Gastroesophageal sphincter (tissue), 4 donors: Measurements from ENCODE around the gene PLOD2. TPM values are rescaled to one million over a fixed set of nuclear protein-coding genes. Genes with fewer than 3 reads are reported as not detected.

ENCODE experiments used
- ATAC-seq: fragments of 150-250 bp; one replicate; pipeline ENCODE4 v1.9.1; 2016; ENCODE audit warnings: mild to moderate bottlenecking, moderate library complexity
- H3K27ac ChIP-seq, 4 donors: fragments of 200-600 bp; sonication (generic) in 3 of 4; 1 replicate in 3 of 4; 2 replicates in 1 of 4; pipeline ENCODE4 v1.5.1; 2016 to 2019
- H3K27me3 ChIP-seq: fragments of 200-600 bp; sonication (generic); one replicate; pipeline ENCODE4 v1.5.1; 2019
- H3K36me3 ChIP-seq, 2 donors: fragments of 200-600 bp; sonication (generic); one replicate each; pipeline ENCODE4 v1.5.1; 2019; ENCODE audit warnings: control low read depth in 1 of 2
- H3K4me1 ChIP-seq, 3 donors: fragments of 200-600 bp; sonication (generic); 1 replicate in 2 of 3; 2 replicates in 1 of 3; pipeline ENCODE4 v1.5.1; 2016 to 2019; ENCODE audit warnings: control low read depth in 2 of 3
- H3K4me3 ChIP-seq, 2 donors: fragments of 200-600 bp; sonication (generic); one replicate each; pipeline ENCODE4 v1.5.1; 2019; ENCODE audit warnings: mild to moderate bottlenecking in 1 of 2, moderate library complexity in 1 of 2
- H3K9me3 ChIP-seq, 3 donors: fragments of 200-600 bp; sonication (generic); one replicate each; pipeline ENCODE4 v1.5.1; 2017 to 2019; ENCODE audit warnings: control low read depth in 2 of 3
- EP300 ChIP-seq: sonication (generic); formaldehyde crosslinking; IDR thresholded peaks from one replicate; pipeline ENCODE4 v1.6.1; 2017; ENCODE audit warnings: antibody characterized with exemption, mild to moderate bottlenecking
- POLR2A ChIP-seq, 2 donors: fragments of 450-650 bp; IDR thresholded peaks; one replicate each; pipeline ENCODE4 v1.6.1; 2017; ENCODE audit warnings: antibody characterized with exemption in 2 of 2, mild to moderate bottlenecking in 2 of 2, moderate library complexity in 1 of 2
- POLR2AphosphoS5 ChIP-seq: sonication (generic); formaldehyde crosslinking; IDR thresholded peaks from one replicate; pipeline ENCODE4 v1.6.1; 2017; ENCODE audit warnings: antibody characterized with exemption
- WGBS, 2 donors: methylation state at CpG; one replicate each; pipeline ENCODE4 v1.1.5; 2018; ENCODE audit warnings: low coverage in 1 of 2; 5-methylcytosine and 5-hydroxymethylcytosine counted together
- total RNA-seq, 4 donors: library from RNA; depleted of rRNA; stranded (reverse); fragments of >200 nt; gene quantifications; one replicate each; pipeline ENCODE4 v1.1.0, GENCODE V29; 2016
- TF ChIP-seq, protein P1 (sequence below), 4 experiments: fragments of 200-600 bp in 2 of 4; fragments of 450-650 bp in 2 of 4; sonication (generic) in 1 of 4; IDR thresholded peaks; one replicate each; pipeline ENCODE4 v1.5.1; 2017 to 2019; ENCODE audit warnings: antibody characterized with exemption in 4 of 4, mild to moderate bottlenecking in 2 of 4, moderate library complexity in 2 of 4

PLOD2 gene
- total RNA-seq, 4 donors from 2014 or later, result 55.1 to 100 (median 89.2) TPM

DNA sequence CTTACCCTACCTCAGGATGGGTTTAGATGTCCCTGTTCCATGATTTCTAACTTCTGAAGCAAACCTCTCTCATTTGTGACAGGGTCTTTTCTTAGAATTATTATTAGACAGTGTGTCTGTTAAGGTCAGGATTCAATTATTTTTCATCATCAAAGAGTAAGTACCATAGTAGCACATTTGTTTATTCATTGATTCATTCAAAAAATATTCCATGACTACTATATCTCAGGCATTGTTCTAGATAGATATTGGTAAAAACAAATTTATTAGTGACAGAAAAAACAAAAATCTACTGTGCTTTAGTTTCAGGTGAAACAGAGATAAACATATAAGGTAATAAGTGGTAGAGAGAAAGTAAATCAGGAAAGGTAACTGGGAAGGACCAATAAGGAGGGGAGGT lies 3.5 kb upstream of the PLOD2 start:
- Histone ChIP-seq H3K4me1 (peaks cover 6 to 56% (median 10%) of the 10 kb centered on the region in 3 donors), H3K4me3 (no peak overlapping the region), H3K27me3 (no peaks in the 10 kb centered on the region), H3K9me3 (no peaks in the 10 kb centered on the region), H3K27ac (peak overlapping the region; percentile 72 to 98 (median 86)), H3K36me3 (no peaks in the 10 kb centered on the region)
- TF ChIP-seq POLR2A (IDR thresholded peaks at IDR 0.05) (no peak), EP300 (no peak), POLR2AphosphoS5 (no peak)
- TF ChIP-seq, protein P1, sequence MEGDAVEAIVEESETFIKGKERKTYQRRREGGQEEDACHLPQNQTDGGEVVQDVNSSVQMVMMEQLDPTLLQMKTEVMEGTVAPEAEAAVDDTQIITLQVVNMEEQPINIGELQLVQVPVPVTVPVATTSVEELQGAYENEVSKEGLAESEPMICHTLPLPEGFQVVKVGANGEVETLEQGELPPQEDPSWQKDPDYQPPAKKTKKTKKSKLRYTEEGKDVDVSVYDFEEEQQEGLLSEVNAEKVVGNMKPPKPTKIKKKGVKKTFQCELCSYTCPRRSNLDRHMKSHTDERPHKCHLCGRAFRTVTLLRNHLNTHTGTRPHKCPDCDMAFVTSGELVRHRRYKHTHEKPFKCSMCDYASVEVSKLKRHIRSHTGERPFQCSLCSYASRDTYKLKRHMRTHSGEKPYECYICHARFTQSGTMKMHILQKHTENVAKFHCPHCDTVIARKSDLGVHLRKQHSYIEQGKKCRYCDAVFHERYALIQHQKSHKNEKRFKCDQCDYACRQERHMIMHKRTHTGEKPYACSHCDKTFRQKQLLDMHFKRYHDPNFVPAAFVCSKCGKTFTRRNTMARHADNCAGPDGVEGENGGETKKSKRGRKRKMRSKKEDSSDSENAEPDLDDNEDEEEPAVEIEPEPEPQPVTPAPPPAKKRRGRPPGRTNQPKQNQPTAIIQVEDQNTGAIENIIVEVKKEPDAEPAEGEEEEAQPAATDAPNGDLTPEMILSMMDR (IDR thresholded peaks at IDR 0.05), result no peak
- ATAC-seq, result no peak

DNA sequence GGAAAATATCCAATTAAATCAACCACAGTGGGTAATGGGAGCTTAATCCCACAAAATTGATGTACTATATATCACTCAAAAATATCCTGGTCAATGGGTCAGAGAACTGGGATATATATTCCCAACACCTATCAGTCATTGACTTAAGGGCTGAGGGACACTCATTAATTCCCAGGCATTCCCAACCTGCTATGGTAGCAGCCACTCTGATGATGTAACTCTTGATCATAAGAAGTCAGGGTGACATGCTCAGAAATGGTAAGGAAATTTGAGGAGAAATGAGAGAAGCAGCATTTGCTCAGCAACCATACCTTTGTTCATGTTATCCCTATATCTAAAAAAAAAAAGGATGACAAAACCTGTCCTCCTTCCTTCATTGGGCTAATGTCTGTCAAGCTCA lies 3.1 kb upstream of the PLOD2 start:
- H3K27ac ChIP-seq, result peak overlapping the region; percentile 52 to 98 (median 94)
- H3K4me1 ChIP-seq, result peaks cover 6 to 57% (median 10%) of the 10 kb centered on the region in 3 donors
- TF ChIP-seq POLR2AphosphoS5, result no peak
- TF ChIP-seq, protein P1 (IDR thresholded peaks at IDR 0.05), result no peak
- no peak for TF ChIP-seq EP300
- TF ChIP-seq POLR2A (IDR thresholded peaks at IDR 0.05), result no peak
- no peak for ATAC-seq
- no peak overlapping the region for H3K4me3 ChIP-seq
- H3K9me3 ChIP-seq, result no peaks in the 10 kb centered on the region
- H3K27me3 ChIP-seq, result no peaks in the 10 kb centered on the region
- no peaks in the 10 kb centered on the region for H3K36me3 ChIP-seq

DNA sequence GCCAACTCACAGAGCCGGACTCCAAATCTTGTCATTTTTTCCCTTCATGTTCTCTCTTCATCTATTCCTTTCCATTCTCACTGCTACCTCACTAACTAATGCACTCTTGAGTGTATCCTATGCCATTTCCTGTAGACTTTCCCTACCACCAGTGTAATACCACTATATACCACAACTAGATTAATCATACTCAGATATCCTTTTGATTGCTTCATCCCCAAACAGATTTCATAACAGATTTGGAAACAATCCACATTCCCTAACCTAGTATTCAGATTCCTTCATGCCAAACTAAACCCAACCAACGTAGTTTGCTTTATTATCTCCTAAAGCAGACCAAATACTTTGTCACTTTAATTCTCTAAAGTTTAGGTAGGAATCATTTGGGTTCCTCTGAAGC lies 2.6 kb upstream of the PLOD2 start:
- WGBS, 2 donors, result 51 to 60% methylated on average over 2 of the region's 2 CpGs
- Histone ChIP-seq H3K27me3 (no peaks in the 10 kb centered on the region), H3K4me1 (peaks cover 6 to 62% (median 10%) of the 10 kb centered on the region in 3 donors), H3K36me3 (no peaks in the 10 kb centered on the region), H3K9me3 (no peaks in the 10 kb centered on the region), H3K4me3 (no peak overlapping the region), H3K27ac (peak overlapping the region; percentile 52 to 98 (median 94))
- ATAC-seq, result no peak
- TF ChIP-seq POLR2A (IDR thresholded peaks at IDR 0.05) (no peak), POLR2AphosphoS5 (peak; percentile 74), EP300 (no peak)
- TF ChIP-seq, protein P1 (IDR thresholded peaks at IDR 0.05), result peak in 3 of 4 experiments; percentile 23 to 55 (median 52)

DNA sequence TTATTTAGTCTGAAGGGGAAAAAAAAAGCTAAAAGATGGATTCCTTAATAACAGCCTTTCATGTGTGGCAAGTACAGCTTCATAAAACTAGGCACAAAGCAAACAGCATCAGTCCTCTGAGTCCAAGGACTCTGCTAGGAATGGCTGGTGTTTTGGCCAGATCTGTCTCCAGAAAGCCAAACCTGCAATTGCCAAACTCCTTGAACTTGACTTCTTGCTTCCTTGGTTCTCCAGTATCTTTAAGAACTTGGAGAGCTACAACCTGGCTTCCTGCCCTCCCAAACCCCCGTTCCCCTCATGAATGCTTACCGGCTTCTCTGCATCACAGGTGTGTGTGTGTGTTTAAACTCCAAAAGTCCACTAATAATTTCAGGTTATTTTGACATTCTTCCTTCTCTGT lies 1.6 kb upstream of the PLOD2 start:
- H3K4me3 ChIP-seq, result no peak overlapping the region
- no peaks in the 10 kb centered on the region for H3K36me3 ChIP-seq
- no peak for TF ChIP-seq EP300
- no peak for TF ChIP-seq POLR2AphosphoS5
- TF ChIP-seq POLR2A (IDR thresholded peaks at IDR 0.05), result no peak
- TF ChIP-seq, protein P1 (IDR thresholded peaks at IDR 0.05), result no peak
- no peaks in the 10 kb centered on the region for H3K27me3 ChIP-seq
- ATAC-seq, result no peak
- 25 to 50% methylated on average over 1 to 2 of the region's 2 CpGs for WGBS, 2 donors
- peak overlapping the region; percentile 92 to 98 (median 96) for H3K27ac ChIP-seq
- H3K4me1 ChIP-seq, result peaks cover 8 to 73% (median 10%) of the 10 kb centered on the region in 3 donors
- H3K9me3 ChIP-seq, result no peaks in the 10 kb centered on the region

DNA sequence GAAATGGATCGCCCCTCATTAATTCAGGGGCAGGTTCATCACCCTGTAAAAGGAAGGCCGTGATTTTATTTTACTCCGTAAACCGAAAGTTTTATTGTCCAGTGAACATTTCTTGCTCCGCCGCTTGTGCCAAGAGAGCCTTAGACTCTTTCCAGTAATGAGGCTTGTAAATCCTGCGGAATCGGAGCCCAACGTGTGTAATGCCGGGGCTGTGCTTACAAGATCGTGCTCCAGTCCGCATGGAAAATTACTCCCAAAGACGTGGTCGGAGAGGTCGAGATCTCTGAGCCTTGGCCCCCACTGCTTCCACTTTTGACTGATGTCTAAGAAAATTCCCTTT lies 649 bp upstream of the PLOD2 start:
- peak; percentile 1 for ATAC-seq
- H3K36me3 ChIP-seq, result no peaks in the 10 kb centered on the region
- WGBS, 2 donors, result 0 to 20% methylated on average over 1 to 8 of the region's 15 CpGs
- no peaks in the 10 kb centered on the region for H3K27me3 ChIP-seq
- H3K4me1 ChIP-seq, result peaks cover 9 to 75% (median 10%) of the 10 kb centered on the region in 3 donors
- TF ChIP-seq POLR2A (IDR thresholded peaks at IDR 0.05), result no peak
- TF ChIP-seq, protein P1 (IDR thresholded peaks at IDR 0.05), result no peak
- TF ChIP-seq EP300, result no peak
- TF ChIP-seq POLR2AphosphoS5, result peak; percentile 2
- no peaks in the 10 kb centered on the region for H3K9me3 ChIP-seq
- H3K4me3 ChIP-seq, result peak overlapping the region; percentile 74 to 89
- H3K27ac ChIP-seq, result peak overlapping the region; percentile 92 to 98 (median 96)
